Spinal cord (tissue), 10 donors: ENCODE results near the gene SPAG4. TPM values are rescaled to one million over a fixed set of nuclear protein-coding genes. Genes with fewer than 3 reads are reported as not detected.
A peak's percentile ranks its signal among the peaks of the same experiment; 100 is the strongest.

ENCODE experiments used
- DNase-seq, 6 donors: peaks; one replicate each; pipeline versions ENCODE4 v3.0.0 to v3.0.0-alpha.2; 2013 to 2015; ENCODE audit warnings: low spot score in 6 of 6, low read depth in 4 of 6
- H3K27ac ChIP-seq: one replicate; pipeline ENCODE4 v1.5.1; 2013; ENCODE audit warnings: low read depth, low read length, control low read depth
- H3K27me3 ChIP-seq: one replicate; pipeline ENCODE4 v1.6.1; 2013; ENCODE audit warnings: low read length; ENCODE audit not compliant: control insufficient read depth, insufficient read depth
- H3K36me3 ChIP-seq: one replicate; pipeline ENCODE4 v1.6.1; 2013; ENCODE audit warnings: low read length; ENCODE audit not compliant: control insufficient read depth, insufficient read depth
- H3K4me1 ChIP-seq: one replicate; pipeline ENCODE4 v1.6.1; 2013; ENCODE audit warnings: low read length; ENCODE audit not compliant: control insufficient read depth, insufficient read depth
- H3K4me3 ChIP-seq: one replicate; pipeline ENCODE4 v1.5.1; 2013; ENCODE audit warnings: low read depth, low read length, control low read depth
- H3K9me3 ChIP-seq: one replicate; pipeline ENCODE4 v1.6.1; 2013; ENCODE audit warnings: low read length; ENCODE audit not compliant: control insufficient read depth, insufficient read depth
- WGBS: methylation state at CpG from one replicate; pipeline ENCODE4 v1.1.5; 2013; ENCODE audit warnings: missing lambda C conversion rate; ENCODE audit not compliant: insufficient coverage; 5-methylcytosine and 5-hydroxymethylcytosine counted together
- polyA plus RNA-seq, 2 donors: library from polyadenylated mRNA; unstranded; fragments of 120-200 nt; gene quantifications; one replicate each; pipeline ENCODE4 v1.2.1, GENCODE V29; 2013; ENCODE audit not compliant: insufficient read length in 2 of 2
- total RNA-seq, 2 donors: library from RNA; depleted of rRNA in 1 of 2; stranded (reverse); fragments of 120-200 nt in 1 of 2; fragments of >200 nt in 1 of 2; gene quantifications; one replicate each; pipeline versions ENCODE4 v1.2.3 to v1.2.4, GENCODE V29; 2013 to 2014
- donor health status: healthy.

The SPAG4 gene
- total and polyA plus RNA-seq, 4 donors = 1.8 to 15.2 (median 6.0) TPM

- H3K27me3 ChIP-seq = peaks cover 26% of the 10 kb centered on the region
- no peaks in the 10 kb centered on the region for H3K9me3 ChIP-seq
- peaks cover 2% of the 10 kb centered on the region for H3K36me3 ChIP-seq
- no peak for DNase-seq
- WGBS = 50% methylated on average over 2 of the region's 4 CpGs
- H3K27ac ChIP-seq = no peak overlapping the region
- no peak overlapping the region for H3K4me3 ChIP-seq
- H3K4me1 ChIP-seq = peaks cover 21% of the 10 kb centered on the region
Observed at GRCh38 chr20:35604449-35604747, 11.2 kb upstream of the SPAG4 start.

GRCh38 chr20:35606127-35606526, 9.5 kb upstream of the SPAG4 start:
- peaks cover 14% of the 10 kb centered on the region for H3K4me1 ChIP-seq
- H3K36me3 ChIP-seq = no peaks in the 10 kb centered on the region
- H3K27me3 ChIP-seq = peaks cover 17% of the 10 kb centered on the region
- no peak overlapping the region for H3K4me3 ChIP-seq
- WGBS = 100% methylated on average over 3 of the region's 4 CpGs
- no peak overlapping the region for H3K27ac ChIP-seq
- no peak for DNase-seq
- H3K9me3 ChIP-seq = no peaks in the 10 kb centered on the region

GRCh38 chr20:35607003-35607735, 8.5 kb upstream of the SPAG4 start:
- H3K4me1 ChIP-seq = peaks cover 3% of the 10 kb centered on the region
- WGBS = 88% methylated on average over 9 of the region's 14 CpGs
- H3K36me3 ChIP-seq = no peaks in the 10 kb centered on the region
- DNase-seq = no peak
- peaks cover 9% of the 10 kb centered on the region for H3K27me3 ChIP-seq
- no peak overlapping the region for H3K27ac ChIP-seq
- no peak overlapping the region for H3K4me3 ChIP-seq
- no peaks in the 10 kb centered on the region for H3K9me3 ChIP-seq

- H3K27me3 ChIP-seq = no peaks in the 10 kb centered on the region
- H3K27ac ChIP-seq = no peak overlapping the region
- no peak for DNase-seq
- WGBS = 92% methylated on average over 7 of the region's 9 CpGs
- no peak overlapping the region for H3K4me3 ChIP-seq
- peaks cover 7% of the 10 kb centered on the region for H3K4me1 ChIP-seq
- H3K9me3 ChIP-seq = no peaks in the 10 kb centered on the region
- no peaks in the 10 kb centered on the region for H3K36me3 ChIP-seq
Observed at GRCh38 chr20:35610833-35611427, 4.7 kb upstream of the SPAG4 start.

- 94% methylated on average over 2 of the region's 2 CpGs for WGBS
- Histone ChIP-seq H3K4me3 (no peak overlapping the region), H3K4me1 (peaks cover 11% of the 10 kb centered on the region), H3K27ac (no peak overlapping the region), H3K27me3 (no peaks in the 10 kb centered on the region), H3K36me3 (no peaks in the 10 kb centered on the region), H3K9me3 (no peaks in the 10 kb centered on the region)
- no peak for DNase-seq
Observed at GRCh38 chr20:35611482-35611881, 4.1 kb upstream of the SPAG4 start.

- peaks cover 42% of the 10 kb centered on the region for H3K4me1 ChIP-seq
- peak overlapping the region; percentile 84 for H3K27ac ChIP-seq
- peaks cover 2% of the 10 kb centered on the region for H3K36me3 ChIP-seq
- no peaks in the 10 kb centered on the region for H3K9me3 ChIP-seq
- peak overlapping the region; percentile 49 for H3K4me3 ChIP-seq
- H3K27me3 ChIP-seq = peaks cover 19% of the 10 kb centered on the region
- WGBS = 3% methylated on average over 54 of the region's 57 CpGs
- peak in 2 of 6 donors; percentile 73 to 99 for DNase-seq
Observed at GRCh38 chr20:35616465-35617396, 1.1 kb downstream of the SPAG4 start.

- Histone ChIP-seq H3K27ac (peak overlapping the region; percentile 84), H3K9me3 (no peaks in the 10 kb centered on the region), H3K27me3 (peaks cover 19% of the 10 kb centered on the region), H3K4me3 (peak overlapping the region; percentile 49), H3K36me3 (peaks cover 2% of the 10 kb centered on the region), H3K4me1 (peaks cover 42% of the 10 kb centered on the region)
- WGBS = 6% methylated on average over 20 of the region's 22 CpGs
- DNase-seq = peak in 2 of 6 donors; percentile 57 to 60
Observed at GRCh38 chr20:35617397-35618262, 2.0 kb downstream of the SPAG4 start.

- Histone ChIP-seq H3K9me3 (no peaks in the 10 kb centered on the region), H3K27me3 (peaks cover 19% of the 10 kb centered on the region), H3K4me1 (peaks cover 42% of the 10 kb centered on the region), H3K36me3 (peaks cover 2% of the 10 kb centered on the region), H3K27ac (no peak overlapping the region), H3K4me3 (peak overlapping the region; percentile 33)
- WGBS = 13% methylated on average over 25 of the region's 35 CpGs
- DNase-seq = peak in 2 of 6 donors; percentile 31 to 34
Observed at GRCh38 chr20:35618263-35619131, 2.9 kb downstream of the SPAG4 start.
